HG03460 (cell line): ENCODE data around the gene KCNJ4.
"Not testable (repeated sequence)": the region's sequence is repeated elsewhere in the genome, so short reads cannot be mapped to it uniquely, and the experiment has no call there.

Source experiments
- ATAC-seq: cut with Tn5 transposase; IDR thresholded peaks from one replicate; pipeline ENCODE4 v1.9.1; 2021; ENCODE audit not compliant: unreplicated experiment

The KCNJ4 gene

DNA sequence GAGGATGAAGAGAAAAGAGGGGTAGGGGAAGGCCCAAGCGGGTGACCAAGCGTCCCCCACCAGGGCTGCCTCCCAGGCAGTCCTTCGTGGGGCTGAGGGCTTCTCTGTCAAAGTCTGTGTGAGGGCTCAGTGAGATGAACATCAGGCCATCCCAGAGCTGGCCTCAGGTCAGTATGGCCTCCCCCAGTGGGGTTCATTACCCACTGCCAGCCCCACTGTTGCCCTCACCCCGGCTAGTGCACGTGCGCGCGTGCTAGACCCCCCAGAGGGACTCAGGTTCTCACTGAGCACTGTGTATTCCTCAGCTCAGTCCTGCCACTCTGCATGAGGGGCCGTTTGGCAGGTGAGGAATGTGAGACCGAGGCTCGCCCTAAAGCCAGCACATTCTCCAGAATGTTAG, 16.2 kb upstream of the KCNJ4 start:
- ATAC-seq, result no peak

DNA sequence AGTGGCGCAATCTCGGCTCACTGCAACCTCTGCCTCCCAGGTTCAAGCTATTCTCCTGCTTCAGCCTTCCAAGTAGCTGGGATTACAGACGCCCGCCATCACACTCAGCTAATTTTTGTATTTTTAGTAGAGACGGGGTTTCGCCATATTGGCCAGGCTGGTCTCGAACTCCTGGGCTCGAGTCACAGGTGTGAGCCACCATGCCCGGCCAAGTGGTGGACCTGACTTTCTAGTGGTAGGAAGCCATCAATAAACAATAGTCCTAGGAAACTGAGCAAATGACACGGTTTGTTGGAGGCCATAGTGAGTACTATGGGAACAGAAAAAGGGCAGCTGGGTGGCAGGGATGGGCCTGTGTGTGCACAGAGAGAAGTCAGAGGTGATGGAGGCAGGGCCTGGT, 15.2 kb upstream of the KCNJ4 start:
- ATAC-seq, result not testable (repeated sequence)

DNA sequence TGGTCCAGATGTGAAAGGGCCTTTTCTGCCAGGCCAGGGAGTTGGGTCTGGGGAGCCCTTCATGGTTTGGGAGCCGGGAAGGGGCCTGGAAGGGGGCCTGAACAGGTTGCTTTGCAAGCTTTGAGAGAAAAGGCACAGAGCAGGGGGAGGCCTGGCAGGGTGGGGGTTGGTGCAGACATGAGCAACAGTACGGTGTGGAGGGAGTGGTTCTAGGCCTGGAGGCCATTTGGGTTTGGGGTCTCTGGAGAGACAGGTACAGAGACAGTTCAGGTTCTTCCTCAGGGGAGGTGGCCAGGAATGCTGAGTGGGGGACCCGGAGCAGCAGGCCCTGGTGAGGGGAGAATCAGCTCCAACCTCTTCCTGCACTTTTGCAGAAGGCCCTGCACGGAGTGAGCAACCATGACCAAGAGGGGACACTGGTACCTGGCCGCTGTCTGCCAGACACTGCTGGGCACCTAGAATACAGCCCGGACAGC, 14.3 kb upstream of the KCNJ4 start:
- no peak for ATAC-seq

DNA sequence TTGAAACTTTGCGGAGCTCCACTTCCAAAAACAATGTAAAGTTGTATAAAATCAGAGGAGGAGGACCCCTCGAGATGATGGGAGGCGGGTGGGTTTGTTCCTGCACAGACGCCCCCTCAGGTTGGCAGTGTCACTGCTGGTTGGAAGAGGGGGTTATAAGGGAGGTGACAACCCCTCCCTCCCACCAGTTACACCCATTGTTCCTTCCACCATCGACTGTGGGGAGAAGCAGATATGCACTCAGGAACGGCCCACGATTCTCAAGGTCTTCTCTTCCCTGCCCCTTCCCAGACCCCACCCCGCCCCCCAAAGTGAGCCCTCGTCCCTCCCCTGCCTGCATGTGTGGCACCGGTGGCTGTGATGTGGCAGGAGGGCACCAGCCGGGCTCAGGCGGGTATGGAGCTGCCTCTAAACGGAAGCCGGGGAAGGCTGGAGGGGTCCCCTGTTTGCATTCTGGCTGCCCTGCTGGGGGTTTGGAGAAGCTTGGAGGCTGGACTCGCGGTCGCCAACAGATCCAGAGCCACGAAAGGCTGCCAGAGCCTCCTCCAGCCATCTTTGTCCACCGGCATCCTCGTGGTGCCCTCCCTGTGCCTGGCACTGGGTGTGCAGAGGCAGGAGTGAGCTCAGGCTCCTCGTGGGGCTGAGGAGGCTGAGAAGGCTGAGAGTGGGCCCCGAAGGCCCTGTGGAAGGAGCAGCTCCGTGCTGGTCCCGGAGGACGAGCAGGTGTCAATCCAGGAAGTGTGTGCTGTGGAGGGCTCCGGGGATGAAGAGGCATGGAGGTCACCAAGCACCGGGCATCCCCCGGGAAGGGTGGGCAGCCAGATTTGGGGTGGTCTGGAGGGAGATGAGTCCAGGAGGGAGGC, 13.7 kb upstream of the KCNJ4 start:
- no peak for ATAC-seq

DNA sequence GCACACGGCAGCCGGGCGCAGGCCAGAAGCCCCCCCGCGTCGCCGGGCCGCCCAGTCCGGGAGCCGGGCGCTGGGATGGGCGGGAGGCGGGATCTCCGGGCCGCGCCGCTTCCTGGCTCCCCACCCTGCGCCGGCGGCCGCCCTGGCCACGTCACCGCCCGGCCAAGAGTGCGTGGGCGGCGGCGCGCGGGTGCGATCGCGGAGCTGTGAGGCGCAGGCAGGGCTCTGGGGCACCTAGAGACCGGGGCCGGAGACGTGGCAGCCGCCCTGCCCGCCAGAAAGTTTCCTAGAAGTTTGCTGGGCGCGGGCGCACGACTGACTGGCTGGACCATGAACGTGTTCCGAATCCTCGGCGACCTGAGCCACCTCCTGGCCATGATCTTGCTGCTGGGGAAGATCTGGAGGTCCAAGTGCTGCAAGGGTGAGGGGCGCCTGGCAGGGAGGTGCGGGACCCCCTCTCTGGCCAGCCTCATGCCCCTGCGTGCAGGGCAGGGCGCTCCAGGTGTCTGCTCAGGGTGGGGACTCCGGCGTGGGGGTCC, 13.0 kb upstream of the KCNJ4 start, which contains the start of gene KDELR3:
Gene KDELR3 (plus strand): TSS at position 193 of the 539 bp plus-strand sequence. CDS start 138 bp downstream, at position 331.
- ATAC-seq, result no peak

DNA sequence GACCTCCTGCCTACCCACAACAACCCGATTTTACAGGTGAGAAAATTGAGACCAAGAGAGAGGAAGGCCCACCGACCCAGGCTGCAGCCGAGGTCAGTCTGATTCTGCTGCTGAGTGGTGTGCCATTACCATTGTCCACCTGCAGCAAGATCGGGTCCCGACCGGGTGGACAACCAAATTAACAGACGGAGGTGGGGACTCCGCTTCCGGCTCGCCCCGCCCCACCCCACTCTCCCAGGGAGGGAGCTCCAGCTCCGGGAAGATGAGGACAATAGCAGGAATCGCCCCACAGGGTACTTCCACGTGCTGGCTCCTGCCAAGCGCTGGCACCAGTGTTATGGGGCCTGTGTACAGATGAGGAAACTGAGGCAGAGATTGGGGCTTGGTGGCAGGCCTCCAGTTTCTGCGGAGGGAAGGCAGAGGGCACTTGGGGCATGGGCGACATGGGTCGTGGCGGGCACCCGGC, 12.5 kb upstream of the KCNJ4 start:
- no peak for ATAC-seq

DNA sequence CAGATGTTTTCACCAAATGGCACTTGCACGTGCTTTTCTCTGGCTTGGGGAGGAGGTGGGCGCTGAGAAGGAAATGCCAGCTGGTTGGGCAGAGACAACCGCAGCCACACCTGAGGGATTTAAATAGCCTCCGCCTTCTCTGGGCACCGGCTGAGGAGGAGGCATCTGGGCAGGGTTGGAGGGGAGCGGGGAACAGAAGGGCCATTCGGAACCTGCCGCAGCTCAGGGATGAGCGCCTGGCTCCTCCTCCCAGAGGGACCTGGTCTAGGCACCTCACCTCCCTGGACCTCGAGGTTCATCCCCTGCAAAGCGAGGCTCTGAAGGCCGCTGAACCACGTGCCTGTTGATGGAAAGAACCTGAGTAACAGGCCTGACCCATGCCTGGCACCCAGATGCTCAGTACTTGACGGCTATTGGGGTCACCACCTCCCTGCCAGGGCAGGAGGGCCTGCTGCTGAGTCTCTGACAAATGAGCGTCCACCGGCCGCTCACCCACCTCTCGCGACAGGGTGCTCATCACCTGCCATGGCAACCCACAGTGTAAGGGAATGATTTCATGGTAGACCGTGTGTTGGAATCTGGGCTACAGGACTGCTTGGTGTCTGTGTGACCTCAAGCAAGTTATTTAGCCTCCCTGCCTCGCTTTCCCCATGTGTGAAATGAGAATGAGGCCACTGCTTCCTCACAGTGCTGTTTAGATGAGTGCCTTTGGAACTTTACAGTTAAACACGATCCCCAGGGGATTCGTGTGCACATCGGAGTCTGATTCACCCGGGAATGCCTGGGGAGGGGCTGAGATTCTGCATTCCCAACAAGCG, 10.9 kb upstream of the KCNJ4 start:
- ATAC-seq, result no peak

DNA sequence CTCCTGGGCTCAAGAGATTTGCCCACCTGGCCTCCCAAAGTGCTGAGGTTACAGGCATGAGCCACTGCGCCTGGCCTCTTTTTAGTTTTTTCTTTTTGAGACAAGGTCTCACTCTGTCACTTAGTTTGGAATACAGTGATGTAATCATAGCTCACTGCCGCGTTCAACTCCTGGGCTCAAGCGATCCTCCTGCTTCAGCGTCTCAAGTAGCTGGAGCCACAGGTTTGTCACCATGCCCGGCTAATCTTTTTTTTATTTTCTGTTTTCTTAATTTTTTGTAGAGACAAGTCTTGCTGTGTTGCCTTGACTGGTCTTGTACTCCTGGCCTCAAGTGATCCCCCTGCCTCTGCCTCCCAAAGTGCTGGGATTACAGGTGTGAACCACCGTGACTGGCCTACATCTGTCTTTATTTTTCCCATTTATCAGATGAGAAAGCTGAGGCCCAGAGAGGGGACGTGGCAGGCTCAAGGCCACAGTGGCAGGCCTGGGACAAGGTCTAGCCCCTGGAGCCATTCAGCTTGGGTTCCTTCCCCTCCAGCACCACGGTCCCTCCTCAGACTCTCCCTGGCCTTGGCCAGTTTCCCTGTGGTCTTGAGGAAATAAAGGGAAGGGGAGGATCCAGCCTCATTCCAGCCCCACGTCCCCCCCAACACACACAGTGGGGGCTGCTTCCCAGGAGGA, 10.1 kb upstream of the KCNJ4 start:
- ATAC-seq, result no peak

DNA sequence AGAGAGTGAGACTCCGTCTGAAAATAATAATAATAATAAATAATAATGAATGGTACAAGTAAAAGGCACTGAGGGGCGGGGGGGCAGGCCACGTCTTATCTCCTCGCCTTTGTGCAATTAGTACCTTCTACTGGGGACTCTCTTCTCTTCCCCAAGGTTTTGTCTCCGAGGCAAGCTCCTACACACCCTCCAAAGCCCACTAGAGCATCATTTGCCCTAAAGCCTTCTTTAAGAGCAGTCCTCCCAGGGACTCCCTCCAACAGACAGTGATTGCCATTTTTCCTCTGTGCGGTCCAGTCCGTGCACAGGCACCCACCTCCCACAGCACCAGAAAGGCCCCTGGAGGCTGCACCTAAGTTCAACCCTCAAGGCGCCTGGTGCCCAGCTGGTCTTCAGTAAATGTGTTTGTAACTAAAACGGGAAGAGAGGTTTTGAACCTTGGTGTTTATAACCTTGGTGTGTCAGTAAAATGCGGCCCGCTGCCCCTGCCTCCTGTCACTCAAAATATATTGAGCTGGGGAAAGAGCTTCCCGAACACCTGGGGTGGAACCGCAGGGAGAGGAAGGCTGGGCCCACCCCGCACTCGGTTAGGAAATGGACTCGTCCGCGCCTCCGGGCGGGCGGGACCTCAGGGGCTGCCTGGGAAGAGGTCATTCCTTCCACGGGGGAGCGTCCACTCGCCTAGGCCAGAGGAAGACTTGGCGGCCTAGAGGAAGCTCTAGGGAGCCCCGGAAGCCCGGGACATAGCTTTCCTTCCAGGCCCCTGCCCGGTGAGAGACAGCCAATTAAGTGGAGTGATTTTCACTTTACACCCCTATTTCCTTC, 8.2 kb upstream of the KCNJ4 start:
- no peak for ATAC-seq

DNA sequence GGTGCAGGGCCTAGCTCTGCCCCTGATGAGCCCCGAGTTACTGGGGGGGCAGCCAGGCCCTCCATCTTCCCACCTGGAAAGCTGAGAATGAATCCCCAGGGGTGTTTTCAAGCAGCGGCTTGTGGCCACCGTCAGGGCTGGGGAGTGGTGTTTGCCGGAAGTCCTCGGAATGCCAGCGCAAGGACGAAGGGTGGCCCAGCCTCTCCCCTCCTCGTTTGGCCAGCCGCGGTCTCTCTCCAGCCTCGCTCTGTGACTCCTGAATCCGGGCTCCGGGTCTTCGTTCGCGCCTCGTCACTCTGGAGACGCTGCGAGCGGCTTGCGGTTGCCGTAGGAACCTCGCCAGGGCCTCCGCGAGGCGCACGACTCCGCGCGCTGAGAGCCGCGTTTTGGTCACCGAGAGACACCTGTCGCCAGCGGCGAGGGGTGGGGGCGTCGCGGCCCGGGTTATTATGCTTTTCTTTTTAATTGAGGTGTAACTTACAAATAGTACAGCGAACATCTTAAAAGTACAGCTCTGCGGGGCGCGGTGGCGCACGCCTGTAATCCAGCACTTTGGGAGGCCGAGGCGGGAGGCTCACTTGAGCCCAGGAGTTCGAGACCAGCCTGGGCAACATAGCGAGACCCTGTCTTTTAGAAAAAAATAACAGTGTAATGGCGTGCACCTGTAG, 6.5 kb upstream of the KCNJ4 start:
- ATAC-seq, result no peak

DNA sequence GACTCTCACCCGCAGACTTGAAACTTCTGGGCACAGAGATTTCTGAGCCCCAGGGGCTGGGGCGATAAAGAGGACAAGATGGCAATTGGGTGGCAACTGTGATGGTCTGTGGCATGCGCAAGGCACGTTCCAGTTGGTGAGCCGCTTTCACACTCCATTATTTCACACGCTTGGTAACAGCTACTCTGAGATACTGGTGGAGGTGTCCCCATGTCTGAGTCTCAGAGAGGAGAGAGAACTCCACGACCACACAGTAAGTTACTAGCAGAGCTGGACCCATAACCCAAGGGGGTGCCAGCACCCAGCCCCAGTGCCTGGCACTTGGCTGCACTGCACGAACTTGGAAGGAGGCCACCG, 6.0 kb upstream of the KCNJ4 start:
- ATAC-seq, result no peak

DNA sequence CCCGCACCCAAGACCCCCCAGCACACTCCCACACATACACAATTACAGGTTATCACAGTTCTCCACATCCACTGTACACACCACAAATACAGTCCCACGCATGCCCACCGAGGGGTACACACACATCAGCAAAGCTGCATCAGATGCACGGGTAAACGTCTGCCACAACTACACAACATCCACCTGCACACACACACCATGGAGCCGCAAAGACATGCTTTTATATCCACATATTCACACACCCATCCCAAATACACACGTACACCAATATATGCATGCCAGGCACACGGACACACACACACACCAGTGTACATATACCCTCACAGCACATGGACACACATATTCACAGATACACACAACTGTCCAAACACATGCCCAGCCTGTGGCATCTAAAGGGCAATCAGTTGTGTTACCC, 5.4 kb upstream of the KCNJ4 start:
- ATAC-seq, result no peak

DNA sequence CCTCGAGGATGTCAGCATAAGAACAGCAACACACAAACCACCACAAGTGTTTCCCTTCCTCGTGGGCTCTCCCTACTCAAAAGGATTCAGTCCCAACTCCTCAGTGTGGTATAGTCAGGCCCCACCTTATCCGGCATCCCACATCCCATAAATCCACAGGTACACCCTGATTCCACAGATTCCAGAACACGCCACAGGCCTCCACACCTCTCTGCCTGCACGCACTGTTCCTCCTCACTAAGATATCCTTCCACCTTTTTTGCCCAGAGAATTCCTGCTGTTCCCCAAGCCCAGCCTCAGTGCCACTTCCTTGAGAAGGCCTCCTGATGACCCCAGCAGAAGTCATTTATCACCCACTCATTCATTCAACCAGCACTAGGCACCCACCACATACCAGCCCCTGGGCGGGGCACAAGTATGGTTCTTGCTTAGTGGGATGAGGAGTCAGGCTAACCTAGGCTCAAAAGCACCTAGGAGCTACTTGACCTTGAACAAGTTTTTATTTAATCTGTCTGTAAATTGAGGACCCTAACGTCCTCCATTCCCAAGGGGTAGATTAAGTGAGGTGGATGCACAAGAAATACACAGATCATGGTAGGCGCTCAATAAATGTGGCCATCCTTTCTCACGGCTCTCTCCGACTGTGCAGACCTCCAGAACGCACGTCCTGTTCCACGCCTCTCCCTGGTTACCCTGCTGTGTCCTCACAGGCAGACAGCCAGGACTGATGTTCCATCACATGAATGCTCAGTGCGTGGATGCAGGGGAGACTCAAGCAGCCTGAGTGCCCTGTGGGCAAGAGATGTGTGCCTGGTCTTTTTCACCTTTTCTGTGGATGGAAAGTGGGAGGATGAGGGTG, 2.1 kb upstream of the KCNJ4 start:
- ATAC-seq, result no peak

DNA sequence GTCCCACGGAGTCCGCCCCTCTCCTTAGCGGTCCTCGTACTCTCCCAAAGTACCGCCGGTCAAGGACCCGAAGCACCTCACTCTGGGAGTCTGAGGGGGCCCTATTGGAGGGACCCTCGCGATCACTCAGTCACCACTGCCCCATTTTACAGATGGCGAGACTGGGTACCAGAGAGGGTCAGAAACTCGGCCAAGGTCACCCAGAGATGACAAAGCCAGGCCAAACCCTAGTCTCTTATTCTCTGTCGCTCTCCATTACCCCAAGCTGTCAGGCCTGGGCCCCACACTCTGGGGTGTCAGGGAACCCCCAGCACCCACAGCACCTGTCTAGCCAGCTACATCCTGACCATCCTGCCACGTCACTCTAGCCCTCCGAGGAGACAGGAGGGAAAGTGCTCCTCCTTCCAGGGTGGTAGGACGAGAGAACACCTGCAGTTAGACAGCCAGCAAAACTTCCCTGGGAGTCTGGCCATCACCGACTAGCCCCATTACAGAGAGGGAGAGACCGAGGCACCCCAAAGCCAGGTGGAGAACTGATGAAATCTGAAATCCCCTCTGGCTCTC, 1.4 kb upstream of the KCNJ4 start:
- no peak for ATAC-seq

DNA sequence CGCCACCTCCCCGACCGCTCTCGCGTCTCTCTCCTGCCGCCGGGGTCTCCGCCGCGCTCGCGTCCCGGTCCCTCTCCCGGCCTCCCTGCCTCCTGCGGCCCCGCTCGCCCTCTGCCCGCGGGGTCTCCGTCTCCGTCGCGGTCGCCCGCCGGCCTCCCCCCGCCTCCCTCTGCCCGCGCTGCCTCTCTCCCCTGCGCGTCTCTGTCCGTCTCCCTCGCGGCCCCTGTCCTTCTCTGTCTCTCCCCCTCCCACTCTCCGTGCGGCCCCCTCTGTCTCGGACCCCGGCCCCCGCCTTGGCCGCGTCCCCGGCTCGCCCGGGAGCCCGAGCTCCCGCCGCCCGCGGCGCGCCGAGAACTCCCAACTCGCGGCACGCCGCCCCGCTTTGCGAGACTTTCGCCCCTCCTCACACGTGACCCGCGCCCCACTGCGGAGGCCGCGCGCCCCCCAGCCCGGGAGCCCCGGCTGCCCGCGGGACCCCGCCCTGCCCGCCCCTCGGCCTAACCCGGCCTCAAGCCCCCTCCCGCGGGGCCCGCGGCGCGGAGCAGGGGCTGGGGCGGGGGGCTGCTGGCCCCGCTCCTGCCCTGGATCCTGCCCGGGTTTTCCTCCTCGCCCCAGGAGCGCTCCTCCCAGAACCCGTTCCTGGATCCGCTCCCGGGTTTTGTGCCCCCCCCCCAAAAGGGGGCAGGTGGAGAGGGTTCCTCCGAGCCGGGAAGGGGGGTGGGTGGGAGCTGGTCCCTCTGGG, 702 bp upstream of the KCNJ4 start:
- ATAC-seq, result no peak

DNA sequence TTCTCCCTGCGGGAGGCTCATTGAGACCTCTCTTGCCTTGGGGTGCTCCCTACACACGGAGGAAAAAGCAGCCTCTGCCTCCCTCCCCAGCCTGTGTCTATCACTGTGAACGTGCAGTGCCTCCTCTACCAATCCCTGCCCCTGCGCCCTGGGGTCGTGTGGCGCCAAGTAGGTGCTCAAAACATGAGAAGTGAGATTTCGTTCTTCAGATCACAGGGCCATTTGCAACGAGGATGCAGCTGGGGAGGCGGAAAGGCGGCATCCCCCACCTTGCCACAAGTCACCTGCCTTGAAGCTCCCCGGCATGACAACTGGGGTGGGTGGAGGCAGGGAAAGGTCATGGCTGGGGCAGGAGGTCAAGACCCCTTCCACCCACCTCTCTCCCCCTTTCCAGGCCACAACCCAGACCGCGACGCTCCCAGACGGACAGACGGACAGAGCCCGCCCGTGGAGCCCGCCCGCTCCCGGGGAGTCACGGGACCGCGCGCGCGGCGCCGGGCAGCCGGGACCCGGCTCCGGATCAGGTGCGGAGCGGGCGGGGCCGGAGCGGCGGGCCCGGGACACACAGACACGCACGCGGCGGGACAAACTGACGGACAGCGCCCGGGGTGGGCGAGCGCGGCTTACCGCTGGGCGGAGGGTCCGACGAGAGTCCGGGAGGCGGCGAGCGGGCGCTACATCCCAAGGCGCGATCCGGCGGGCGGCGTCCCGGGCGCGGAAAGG, 485 bp downstream of the KCNJ4 start:
- no peak for ATAC-seq

DNA sequence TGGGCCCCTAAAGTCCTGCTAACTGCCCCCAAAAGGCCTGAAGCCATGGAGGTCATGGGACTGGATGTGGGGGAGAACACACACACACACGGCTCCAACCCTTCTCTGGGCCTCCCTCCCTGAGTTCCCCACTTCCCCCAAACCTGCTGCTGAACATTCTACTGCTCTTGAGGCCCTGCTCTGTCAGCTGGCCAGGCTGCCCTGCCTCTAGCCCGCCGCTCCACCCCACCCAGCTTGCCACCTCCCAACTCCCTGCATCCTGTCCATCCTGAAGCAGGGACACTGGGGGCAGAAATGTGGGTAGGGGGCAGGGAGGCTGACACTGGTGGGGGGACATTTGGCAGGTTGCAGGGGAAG, 1.0 kb downstream of the KCNJ4 start:
- no peak for ATAC-seq
